Left cardiac atrium (tissue), 4 donors: Measurements from ENCODE around the gene NAT16. TPM values are rescaled to one million over a fixed set of nuclear protein-coding genes. Genes with fewer than 3 reads are reported as not detected.

ENCODE experiments used
- ATAC-seq, 2 donors: fragments of 200-7000 bp; cut with Tn5 transposase; one replicate each; pipeline ENCODE4 v1.9.1; 2020; ENCODE audit warnings: mild to moderate bottlenecking in 2 of 2, moderate library complexity in 2 of 2
- DNase-seq: peaks from one replicate; pipeline ENCODE4 v3.0.0-alpha.2; 2020
- intact Hi-C, 2 donors: fragments of 100-400 bp; cut with DNase I; formaldehyde crosslinking; loops; one replicate each; pipeline versions ENCODE4 v1.14.1 to v1.15.1; 2022 to 2023
- total RNA-seq, 2 donors: library from RNA; stranded (reverse); fragmentation: NEBNext Ultra II Directional; extraction: Animal tissue kit (Norgen Biotek cat#: 25700); gene quantifications; one replicate each; pipeline ENCODE4 v1.2.1, GENCODE V29; 2021
- donor health status: DM: no; HTN: yes; CAD: no.
- donor health status: DM: no; HTN: yes; CAD: no; lungs with severe emphysema.
- donor health status: DM: yes; HTN: yes; CAD: no.
- donor health status: Dilated cardiomyopathy.

NAT16 gene
- total RNA-seq, 2 donors from 2014 or later = not detected

DNA sequence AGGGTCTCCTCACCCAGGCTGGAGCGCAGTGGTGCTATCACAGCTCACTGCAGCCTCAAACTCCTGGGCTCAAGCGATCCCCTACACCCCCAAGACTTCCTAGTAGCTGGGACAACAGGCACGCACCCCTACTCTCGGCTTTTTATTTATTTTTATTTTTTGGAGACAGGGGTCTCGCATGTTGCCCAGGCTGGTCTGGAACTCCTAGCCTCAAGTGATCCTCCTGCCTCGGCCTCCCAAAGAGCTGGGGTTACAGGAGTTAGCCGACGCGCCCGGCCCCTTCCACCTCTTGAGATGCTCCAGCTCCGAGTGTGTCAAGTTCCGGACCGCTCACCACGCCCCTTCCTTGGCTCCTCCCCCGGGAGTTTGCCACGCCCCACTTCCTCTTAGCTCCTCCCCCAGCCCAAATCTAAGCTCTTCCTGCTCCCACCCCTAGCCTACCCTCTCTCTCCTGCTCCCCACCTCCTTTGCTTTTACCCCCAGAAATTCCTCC, 6.3 kb downstream of the NAT16 start:
- intact Hi-C loops = loop anchor here in 1 of 2 donors (10.0 kb wide), 1 partner anchor 279 kb away; the partner anchor contains the start of gene ACHE
- DNase-seq (no peak), ATAC-seq (peak in 1 of 2 donors; percentile 54)

DNA sequence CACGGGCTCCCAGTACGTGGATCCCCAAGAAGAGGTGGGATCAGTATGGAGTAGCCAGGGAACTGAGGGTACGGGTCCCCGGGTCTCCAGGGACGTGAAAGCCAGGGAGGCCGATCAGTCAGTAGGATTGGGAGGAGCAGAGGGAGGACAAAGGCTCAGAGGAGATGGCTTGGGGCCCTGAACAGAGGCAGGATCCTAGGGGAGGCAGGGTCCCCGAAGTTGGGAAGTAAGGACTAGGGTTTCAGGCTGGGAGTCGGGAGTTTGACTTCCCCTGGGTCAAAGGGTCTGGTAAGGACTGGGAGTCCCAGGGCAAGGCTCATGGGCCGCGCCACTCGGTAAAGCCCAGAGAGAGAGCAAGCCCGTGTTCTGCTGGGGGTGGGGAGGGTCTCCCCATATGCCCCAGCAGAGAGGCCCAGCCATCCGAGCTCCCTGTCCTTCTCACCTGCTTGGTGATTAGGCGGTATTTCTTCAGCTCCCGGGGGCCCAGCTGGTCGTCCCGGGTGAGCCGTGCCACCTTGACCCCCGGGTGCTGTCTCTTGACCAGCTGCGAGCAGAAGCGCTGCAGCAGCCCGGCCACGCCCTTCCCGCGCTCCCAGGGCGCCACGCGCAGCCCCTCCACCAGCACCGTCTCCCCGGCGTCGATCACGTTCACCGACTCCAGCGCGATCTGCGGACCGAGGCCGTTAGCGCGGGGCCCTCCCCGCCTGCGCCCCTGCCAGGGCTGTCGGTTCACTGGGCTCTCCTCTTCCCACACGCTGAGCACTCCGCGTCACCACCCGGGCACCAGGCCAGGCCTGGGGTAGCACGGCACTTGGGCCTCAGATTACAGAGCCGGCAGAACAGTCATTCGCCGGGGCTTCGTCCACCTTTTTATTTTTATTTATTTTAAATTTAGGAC, 7.0 kb downstream of the NAT16 start:
- ATAC-seq = peak; percentile 65 to 81
- intact Hi-C loops = loop anchor here in 1 of 2 donors (10.0 kb wide), 1 partner anchor 278 kb away; the partner anchor contains the start of gene ACHE
- peak; percentile 84 for DNase-seq

DNA sequence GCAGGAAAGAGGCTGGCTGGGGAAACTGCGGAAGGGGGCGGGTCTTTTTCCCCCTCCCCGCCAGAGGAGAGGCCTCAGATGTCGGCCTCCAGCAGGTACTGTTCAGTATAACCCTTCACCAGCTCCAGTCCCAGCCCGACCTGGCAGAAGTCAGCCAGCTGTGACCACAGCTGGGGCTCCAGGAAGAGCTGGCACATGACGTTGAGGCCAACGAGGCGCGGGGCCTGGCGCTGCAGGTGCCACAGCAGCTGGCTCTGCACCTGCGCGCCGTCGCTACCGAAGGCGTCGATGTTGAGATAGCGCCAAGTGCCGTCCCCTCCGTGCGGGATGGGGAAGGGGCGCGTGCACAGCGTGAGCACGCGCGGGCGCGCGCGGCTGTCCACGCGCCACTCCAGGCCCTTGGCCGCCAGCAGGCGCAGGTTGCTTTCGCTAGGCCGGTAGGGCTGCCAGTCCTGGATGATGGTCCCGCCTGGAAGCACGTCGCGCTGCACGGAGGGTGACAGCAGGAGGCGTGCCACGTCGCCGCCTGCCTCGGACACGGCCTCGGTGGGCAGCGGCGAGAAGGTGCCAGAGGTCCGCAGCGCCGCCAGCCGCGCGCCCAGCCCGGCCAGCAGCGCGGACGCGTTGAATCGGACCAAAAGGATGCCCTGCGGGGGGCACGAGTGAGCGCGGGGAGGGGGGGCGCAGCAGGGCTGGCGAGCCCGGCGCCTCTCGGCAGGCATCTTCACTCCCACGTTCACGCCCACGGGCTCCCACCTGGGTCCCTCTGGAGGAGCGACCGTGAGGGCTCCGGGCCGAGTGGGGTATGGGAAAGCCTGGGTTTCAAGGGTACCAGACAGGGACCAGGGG, 7.9 kb downstream of the NAT16 start:
- ATAC-seq (no peak), DNase-seq (no peak)
- intact Hi-C loops = loop anchor here in 1 of 2 donors (10.0 kb wide), 1 partner anchor 277 kb away; the partner anchor contains the start of gene ACHE

DNA sequence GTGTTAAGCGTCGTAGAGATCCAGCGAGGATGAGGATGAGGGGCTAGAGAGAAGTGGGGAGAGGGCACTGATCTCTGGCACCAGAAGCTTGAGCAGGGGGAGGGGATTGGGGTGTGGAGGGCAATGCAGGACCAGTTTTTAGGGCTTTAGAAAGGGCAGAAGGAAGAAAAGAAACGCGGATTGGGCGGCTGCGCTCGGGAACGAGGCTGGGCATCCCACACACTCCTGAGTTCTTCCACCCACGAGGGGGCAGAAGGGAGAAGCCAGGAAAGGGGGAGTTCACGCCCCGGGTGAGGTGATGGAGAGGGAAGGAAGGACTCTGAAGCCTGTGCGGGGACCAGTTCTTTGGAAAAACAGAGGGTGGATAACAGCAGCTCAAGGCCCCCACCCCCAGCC, 8.7 kb downstream of the NAT16 start:
- intact Hi-C loops = loop anchor here in 1 of 2 donors (10.0 kb wide), 1 partner anchor 277 kb away; the partner anchor contains the start of gene ACHE
- ATAC-seq (no peak), DNase-seq (no peak)

DNA sequence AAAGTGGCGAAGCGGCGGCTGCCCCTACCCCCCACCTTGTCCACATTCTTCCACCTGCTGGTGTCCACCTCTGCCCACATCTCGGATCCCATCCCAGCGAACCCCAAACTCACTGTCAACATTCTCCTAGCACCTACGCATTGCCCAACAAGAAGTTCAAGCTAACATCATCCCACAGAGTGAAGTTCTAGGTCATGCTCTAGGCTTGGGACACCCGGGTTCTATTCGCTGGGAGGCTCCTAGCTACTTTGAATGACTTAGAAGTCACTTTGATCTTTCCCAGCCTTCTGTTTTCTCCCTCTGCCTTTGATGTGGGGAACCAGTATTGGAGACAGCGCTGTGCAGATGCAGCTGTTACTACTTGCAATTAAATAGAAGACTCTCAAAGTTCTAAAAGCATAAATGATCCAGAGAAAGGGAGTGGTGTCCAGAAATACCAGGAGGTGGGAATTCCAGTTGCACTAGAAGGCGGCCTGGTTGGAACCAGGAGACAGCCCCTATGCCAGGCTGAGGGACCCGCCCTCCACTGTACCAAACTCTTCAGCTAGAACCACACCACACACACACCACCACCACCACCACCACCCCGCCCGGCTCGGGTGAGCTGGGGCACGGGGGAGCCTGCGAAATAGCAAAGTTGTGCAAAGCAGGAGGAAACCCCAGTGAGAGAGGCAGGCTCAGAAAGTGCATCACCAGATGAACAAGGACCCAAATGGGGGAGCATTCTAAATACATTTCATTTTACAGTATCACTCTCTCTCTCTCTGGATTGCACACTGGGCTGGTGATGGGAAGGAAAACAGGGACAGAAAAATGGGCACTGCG, 9.3 kb downstream of the NAT16 start:
- ATAC-seq = no peak
- intact Hi-C loops = loop anchor here in 1 of 2 donors (10.0 kb wide), 1 partner anchor 276 kb away; the partner anchor contains the start of gene ACHE
- DNase-seq = no peak

DNA sequence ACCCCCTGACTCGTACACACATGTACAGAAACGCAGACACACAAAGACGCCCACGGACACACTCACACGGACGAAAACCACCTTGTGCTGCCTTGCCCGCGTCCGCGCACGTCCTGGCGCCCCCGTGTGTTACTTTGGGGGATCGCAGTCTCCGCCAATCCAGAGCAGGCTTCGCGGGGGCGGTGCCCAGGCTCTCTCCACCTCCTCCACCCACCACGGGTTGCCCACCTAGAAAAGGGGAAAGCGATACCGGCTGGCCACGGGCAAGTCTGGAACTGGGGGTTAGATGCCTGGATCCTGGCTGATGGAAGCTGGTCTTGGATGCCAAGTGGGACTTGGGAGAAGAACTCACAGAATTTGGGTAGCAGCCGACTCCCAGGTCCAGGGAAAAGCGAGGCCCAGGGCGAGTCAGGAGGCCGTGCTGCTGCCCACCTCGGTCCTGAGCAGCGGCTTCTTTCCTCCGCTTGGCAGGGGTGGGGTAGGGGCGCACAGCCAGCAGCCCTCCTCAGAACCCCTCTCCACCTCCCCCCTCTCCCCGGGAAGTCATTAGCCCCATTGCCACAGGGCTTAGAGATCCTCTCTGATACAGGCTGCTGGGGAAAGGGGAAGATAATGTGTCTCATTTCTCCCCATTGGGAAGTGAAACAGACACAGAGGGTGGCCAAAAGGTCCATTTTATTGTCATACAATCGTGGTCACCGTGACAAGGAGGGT, 10.1 kb downstream of the NAT16 start:
- ATAC-seq (peak; percentile 38 to 41), DNase-seq (peak; percentile 80)
- intact Hi-C loops = loop anchor here in 1 of 2 donors (10.0 kb wide), 1 partner anchor 275 kb away; the partner anchor contains the start of gene ACHE

DNA sequence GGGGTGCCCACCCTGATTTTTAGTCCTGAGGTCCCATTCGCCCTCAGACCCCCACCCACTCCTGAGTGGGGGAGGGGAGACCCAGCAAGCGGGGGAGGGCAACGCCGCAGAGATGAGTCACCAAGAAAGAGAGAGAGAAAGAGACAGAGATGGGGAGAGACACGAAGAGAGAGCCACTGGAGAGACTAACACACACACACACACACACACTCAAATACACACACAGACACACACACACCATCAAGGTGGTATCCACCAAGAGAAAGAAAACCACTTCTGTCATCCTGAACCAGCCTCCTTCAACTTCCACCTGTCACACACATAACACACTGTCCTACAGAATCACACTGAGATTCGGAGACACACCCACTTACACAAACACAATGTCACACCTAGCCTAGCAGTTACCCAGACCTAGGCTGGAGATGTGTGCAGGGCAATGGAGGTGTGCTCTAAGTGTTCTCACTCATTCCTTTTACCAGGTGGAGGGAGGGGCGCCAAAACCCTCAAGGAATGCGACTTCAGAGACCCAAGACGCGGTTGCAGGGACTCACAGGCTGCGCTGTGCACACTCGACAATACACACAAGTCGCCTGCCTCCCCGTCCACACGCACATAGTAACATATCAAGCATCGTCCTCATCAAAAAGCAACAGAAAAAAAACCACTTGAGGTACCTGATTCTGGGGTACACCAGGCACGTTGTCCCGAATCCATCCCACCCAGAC, 10.8 kb downstream of the NAT16 start:
- DNase-seq (no peak), ATAC-seq (no peak)
- intact Hi-C loops = no loop called here

DNA sequence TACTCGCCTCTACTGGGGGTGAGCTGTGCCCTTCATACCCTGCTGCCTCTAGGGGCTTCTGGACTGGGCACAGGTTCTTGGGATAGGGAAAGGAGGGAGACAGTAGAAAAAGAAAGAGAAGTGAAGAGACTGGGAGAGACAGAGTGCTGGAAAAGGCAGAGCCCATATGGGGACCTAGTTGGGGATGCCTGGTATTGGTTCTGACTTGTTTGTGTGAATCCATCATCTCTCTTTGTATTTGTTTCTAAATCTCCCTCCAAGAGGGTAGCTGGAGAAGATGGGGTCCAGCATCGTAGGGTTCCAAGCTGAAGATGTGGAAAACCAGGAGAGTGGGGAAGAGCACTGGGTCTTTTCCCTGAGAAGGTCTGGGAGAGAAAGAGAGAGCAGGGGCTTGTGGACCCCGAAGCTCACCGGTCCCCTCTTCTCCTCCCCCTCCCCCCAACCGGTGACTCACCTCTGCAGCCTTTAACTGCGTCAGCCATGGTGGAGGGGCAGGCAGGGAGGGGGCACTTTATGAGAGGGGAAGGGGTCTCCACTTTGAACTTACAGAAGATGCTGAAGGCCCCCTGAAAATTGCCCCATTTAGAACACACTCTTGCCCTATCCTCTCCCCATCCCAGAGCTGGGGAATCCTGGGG, 11.6 kb downstream of the NAT16 start:
- ATAC-seq (no peak), DNase-seq (no peak)
- intact Hi-C loops = no loop called here

DNA sequence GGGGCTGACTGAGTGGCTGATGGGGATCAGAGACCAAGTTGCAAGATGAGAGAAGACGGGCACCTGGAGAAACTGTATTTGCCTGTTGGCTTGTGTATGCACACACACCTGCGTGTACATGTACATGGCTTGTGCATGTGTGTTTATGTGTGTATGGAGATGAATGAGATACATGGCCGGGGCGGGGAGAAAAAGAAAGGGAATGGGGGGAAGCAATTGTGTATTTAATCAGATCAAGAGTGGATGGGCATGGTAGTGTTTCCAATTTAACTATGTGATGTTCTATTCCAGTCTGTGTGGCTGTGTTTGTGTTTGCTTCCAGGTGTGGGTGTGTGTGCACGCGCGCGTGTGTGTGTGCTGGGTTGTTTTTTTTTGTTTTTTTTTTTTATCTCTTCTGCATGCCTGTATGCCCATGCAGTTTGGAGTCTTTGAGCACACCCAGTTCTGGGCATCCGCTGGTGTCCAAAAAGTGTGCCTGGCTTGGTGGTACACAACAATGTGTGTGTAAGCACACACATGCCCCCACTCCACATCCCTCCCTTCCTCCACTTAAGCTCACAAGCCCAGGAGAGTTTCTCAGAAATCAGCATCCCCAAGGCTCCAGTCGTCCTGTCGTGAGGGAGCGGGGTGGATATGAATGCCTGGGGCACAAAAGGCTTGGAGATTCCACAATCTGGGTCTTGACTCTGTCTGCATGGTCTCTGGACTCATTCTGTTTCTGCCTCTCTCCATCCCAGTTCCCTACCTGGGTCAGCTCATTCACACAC, 12.3 kb downstream of the NAT16 start:
- intact Hi-C loops = no loop called here
- DNase-seq (no peak), ATAC-seq (no peak)

DNA sequence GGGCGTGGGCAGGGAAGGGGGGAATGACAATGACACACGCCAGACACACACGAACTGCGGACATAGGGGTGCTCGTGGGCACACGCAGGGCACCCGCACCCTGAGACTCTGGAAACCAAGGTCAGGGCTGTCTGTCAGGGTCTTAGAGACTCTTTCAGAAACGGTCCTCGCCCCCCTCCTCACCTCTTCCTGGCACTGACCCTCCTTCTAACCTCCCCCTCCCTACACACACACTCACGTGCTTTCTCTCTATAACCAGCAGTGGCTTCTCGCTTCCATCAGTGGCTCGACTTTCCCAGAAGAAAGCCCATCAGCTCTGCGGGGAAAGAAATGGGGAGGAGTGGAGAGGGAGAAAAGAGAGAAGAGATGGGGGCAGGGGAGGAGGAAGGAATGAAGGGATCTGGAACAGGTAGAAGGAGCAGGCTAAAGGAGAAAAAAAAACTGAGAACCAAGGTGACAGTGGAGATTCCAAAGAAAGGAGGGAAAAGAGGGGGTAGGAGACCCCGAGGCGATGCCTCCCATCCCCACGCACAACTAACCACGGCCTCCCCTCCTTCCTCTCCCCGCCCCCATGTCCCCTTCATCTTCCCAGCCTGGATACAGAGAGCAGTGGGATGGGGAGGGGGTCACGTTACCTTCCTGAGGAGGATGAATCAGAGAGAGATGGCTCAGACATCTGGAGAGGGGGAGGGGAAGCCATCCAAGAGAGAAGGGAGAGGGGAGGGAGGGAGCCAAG, 13.0 kb downstream of the NAT16 start:
- intact Hi-C loops = no loop called here
- no peak for DNase-seq
- no peak for ATAC-seq

DNA sequence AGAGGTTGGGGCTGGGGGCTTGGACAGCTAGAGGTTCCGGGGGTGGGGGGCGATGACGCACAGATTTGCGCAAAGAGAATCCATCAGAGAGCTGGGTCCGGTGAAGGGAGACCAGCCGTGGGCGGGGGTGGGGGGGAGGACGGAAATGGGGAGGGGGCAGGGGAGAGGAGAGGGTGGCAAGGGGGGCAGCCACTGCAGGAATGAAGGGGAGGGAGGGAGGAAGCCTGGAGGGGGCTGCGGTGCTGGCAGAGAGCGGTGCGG, 13.5 kb downstream of the NAT16 start:
- ATAC-seq (no peak), DNase-seq (no peak)
- intact Hi-C loops = no loop called here

DNA sequence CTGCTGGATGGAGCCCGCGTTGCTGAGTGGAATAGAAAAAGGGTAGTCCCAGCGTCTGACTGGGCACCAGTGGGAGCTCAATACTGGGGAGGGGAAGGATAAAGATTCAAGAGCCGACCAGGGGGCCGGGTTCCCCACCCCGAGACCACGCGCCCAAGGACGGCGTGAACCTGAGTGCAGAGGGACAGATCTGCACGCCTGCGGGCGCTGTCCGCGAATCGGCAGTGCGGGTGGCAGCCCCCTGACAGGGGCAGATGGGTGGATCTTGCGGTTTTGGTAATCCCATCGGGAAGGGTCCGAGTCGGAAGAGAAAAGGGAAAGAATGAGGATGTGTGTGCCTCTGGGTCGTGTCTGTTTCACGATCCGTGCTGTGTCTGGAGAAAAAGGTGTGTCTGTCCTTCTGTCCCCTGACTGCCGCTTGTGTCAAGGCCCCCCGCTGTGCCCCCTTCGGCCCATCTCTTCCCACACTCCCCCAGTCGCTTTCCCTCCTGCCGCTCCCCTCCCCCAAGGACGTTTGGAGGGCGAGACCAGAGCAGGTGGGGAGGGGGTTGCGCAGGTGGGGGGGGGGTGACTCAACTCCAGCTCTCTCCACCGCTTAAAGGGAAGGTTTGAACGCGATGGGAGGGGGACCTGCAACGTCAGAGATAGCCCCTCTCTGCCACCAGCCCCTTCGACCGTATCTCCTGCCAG, 14.0 kb downstream of the NAT16 start:
- ATAC-seq (no peak), DNase-seq (no peak)
- intact Hi-C loops = no loop called here

DNA sequence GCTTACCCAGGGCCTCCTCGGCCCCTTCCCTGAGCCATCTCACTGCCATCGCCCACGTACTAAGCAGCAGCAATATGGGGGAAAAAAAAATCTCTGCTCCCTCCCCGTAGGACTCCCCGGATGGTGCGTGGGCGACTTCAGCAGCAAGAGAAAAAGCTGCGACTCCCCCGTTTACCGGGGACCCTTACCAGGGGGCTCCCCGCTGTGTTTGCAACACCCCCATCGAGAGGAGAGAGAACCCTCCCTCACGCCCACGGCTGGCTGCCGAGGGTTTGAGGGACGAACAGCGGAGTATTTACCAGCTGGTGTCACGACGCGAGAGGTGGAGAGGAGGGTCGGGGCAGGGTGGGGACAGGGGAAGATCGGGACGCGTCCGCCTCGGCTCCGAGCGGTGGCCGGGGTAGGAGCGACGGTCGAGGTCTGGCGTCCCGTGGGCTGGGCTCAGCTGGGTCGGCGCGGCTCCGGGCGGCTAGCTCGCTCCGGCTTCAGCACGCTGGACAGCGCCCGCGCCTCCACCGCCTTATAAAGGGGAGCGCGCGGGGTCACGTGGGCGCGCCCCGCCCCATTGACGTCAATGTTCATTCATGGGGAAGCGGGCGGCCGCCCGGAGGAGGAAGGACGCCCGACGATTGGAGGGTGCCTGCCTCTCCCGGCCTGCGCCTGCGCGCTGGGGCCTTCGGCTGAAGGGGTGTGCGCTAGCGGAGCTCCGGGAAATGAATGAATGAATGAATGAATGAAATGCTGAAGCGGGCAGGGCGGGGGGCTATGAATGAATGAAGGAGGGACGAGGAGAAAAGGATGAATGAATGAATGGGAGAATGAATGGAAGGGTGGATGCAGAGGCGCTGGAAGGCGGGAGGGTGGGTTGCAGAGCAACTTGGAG, 14.8 kb downstream of the NAT16 start, which contains the start of gene VGF:
VGF (minus strand) TSS at position 495 of the 883 bp plus-strand sequence. CDS start 726 bp downstream, outside the sequence.
- ATAC-seq (peak; percentile 89 to 95), DNase-seq (peak; percentile 96)
- intact Hi-C loops = no loop called here
